Bronchial epithelial cell (primary cell): ENCODE measurements around the gene PRELP. TPM values are rescaled to one million over a fixed set of nuclear protein-coding genes. Genes with fewer than 3 reads are reported as not detected.

Experiments used
- DNase-seq: peaks from one replicate; pipeline ENCODE4 v3.0.0-alpha.2; 2010; ENCODE audit warnings: low read depth
- FAIRE-seq: peaks from 2 replicates; lab custom pipeline; 2011; peaks lifted over from hg19 to GRCh38; lab: Jason Lieb, UNC
- H3K27me3 ChIP-seq: 2 replicates; pipeline ENCODE4 v1.5.1; 2011; ENCODE audit warnings: low read length; ENCODE audit not compliant: control insufficient read depth, insufficient read depth
- H3K36me3 ChIP-seq: 2 replicates; pipeline ENCODE4 v1.5.1; 2011; ENCODE audit warnings: low read length; ENCODE audit not compliant: control insufficient read depth, insufficient read depth
- H3K4me3 ChIP-seq: 2 replicates; pipeline ENCODE4 v1.5.1; 2011; ENCODE audit warnings: mild to moderate bottlenecking, low read depth, low read length, control low read depth
- CTCF ChIP-seq: IDR thresholded peaks from 2 replicates; pipeline ENCODE4 v1.5.1; 2011; ENCODE audit warnings: mild to moderate bottlenecking, moderate library complexity, low read length, control low read depth, inconsistent platforms; ENCODE audit not compliant: insufficient read depth, severe bottlenecking
- total RNA-seq: library from RNA; depleted of rRNA; stranded (reverse); fragments of >200 nt; gene quantifications from 2 replicates; pipeline ENCODE4 v1.2.1, GENCODE V29; 2014

Gene PRELP
- total RNA-seq, 1 donor from 2014 or later, result not detected

- FAIRE-seq, result no peak
- H3K36me3 ChIP-seq, result no peaks in the 10 kb centered on the region
- no peak overlapping the region for H3K4me3 ChIP-seq
- no peak for DNase-seq
- no peaks in the 10 kb centered on the region for H3K27me3 ChIP-seq
- no peak for TF ChIP-seq CTCF
Measured at GRCh38 chr1:203521812-203522211, 46.2 kb downstream of the PRELP start.

GRCh38 chr1:203522237-203522636 is 46.6 kb downstream of the PRELP start:
- no peak for TF ChIP-seq CTCF
- no peaks in the 10 kb centered on the region for H3K27me3 ChIP-seq
- no peak for FAIRE-seq
- H3K36me3 ChIP-seq, result no peaks in the 10 kb centered on the region
- DNase-seq, result no peak
- no peak overlapping the region for H3K4me3 ChIP-seq

GRCh38 chr1:203523667-203524066 is 48.1 kb downstream of the PRELP start:
- Histone ChIP-seq H3K27me3 (no peaks in the 10 kb centered on the region), H3K36me3 (no peaks in the 10 kb centered on the region), H3K4me3 (no peak overlapping the region)
- TF ChIP-seq CTCF, result no peak
- FAIRE-seq (no peak), DNase-seq (no peak)

GRCh38 chr1:203524152-203524551 is 48.5 kb downstream of the PRELP start:
- TF ChIP-seq CTCF, result no peak

GRCh38 chr1:203524824-203525223 is 49.2 kb downstream of the PRELP start:
- Histone ChIP-seq H3K4me3 (no peak overlapping the region), H3K27me3 (no peaks in the 10 kb centered on the region), H3K36me3 (no peaks in the 10 kb centered on the region)
- no peak for TF ChIP-seq CTCF
- DNase-seq (no peak), FAIRE-seq (no peak)

More at GRCh38 chr1:203524152-203524551, 48.5 kb downstream of the PRELP start:
- Histone ChIP-seq H3K27me3 (no peaks in the 10 kb centered on the region), H3K4me3 (no peak overlapping the region), H3K36me3 (no peaks in the 10 kb centered on the region)
- no peak for FAIRE-seq
- no peak for DNase-seq

- FAIRE-seq (no peak), DNase-seq (no peak)
- no peak for TF ChIP-seq CTCF
- H3K4me3 ChIP-seq, result no peak overlapping the region
- H3K27me3 ChIP-seq, result no peaks in the 10 kb centered on the region
- H3K36me3 ChIP-seq, result no peaks in the 10 kb centered on the region
Measured at GRCh38 chr1:203525685-203526084, 50.1 kb downstream of the PRELP start.
